ENCODE measurements around the gene GRM3.

GRM3 gene

DNA sequence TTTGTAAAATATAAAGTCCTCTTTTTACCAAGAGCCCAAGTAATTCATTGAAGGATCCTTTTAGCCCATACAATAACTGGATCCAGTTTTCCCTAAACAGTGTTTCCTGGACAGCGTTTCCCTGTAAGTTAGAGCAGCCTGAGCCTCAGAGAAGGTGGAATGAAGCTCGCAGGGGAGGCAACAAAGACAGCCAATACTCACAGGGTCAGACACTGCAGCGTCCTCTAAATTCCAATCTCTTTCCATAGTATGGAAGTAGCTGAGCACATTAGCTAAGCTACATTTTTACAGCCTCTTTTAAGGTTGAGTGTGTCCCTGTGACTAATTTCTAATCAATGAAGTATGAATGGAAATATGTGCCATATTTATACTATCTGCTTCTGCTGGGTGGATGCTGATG lies 193.5 kb downstream of the GRM3 start:
- no peak for TF ChIP-seq CTCF (IDR thresholded peaks at IDR 0.05; ENCODE audit: insufficient read depth, low read depth, low read length, missing control alignments)
- H3K4me3 ChIP-seq (ENCODE audit: low read length): no peak overlapping the region
- DNase-seq (ENCODE audit: low read depth): no peak

DNA sequence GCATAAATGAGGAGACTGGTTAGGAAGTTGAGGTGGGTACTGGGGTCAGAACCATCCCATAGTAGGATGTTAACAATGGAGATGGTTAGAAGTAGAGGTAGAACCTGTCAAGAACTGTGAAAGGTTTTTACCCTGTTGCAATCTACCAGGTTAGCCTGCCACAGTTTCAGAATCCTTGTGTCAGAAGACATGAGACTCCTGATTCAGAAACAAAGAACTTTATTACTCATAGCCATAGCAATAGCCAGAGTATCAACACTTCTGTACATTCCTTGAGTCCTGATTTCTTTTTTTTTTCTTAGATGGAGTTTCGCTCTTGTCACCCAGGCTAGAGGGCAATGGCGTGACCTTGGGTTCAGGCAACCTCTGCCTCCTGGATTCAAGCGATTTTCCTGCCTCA lies 200.9 kb downstream of the GRM3 start:
- peak; percentile 7 for DNase-seq (ENCODE audit: low read depth)
- no peak overlapping the region for H3K4me3 ChIP-seq (ENCODE audit: low read length)
- TF ChIP-seq CTCF (IDR thresholded peaks at IDR 0.05; ENCODE audit: insufficient read depth, low read depth, low read length, missing control alignments): no peak

GRCh38 chr7:86846494-86847190 lies 202.9 kb downstream of the GRM3 start:
- DNase-seq (ENCODE audit: low read depth): peak; percentile 5
- no peak overlapping the region for H3K4me3 ChIP-seq (ENCODE audit: low read length)
- no peak for TF ChIP-seq CTCF (IDR thresholded peaks at IDR 0.05; ENCODE audit: insufficient read depth, low read depth, low read length, missing control alignments)

- no peak overlapping the region for H3K4me3 ChIP-seq (ENCODE audit: low read length)
- TF ChIP-seq CTCF (IDR thresholded peaks at IDR 0.05; ENCODE audit: insufficient read depth, low read depth, low read length, missing control alignments): no peak
- no peak for DNase-seq (ENCODE audit: low read depth)
These were observed 204.5 kb downstream of the GRM3 start for GRCh38 chr7:86848226-86848625.

DNA sequence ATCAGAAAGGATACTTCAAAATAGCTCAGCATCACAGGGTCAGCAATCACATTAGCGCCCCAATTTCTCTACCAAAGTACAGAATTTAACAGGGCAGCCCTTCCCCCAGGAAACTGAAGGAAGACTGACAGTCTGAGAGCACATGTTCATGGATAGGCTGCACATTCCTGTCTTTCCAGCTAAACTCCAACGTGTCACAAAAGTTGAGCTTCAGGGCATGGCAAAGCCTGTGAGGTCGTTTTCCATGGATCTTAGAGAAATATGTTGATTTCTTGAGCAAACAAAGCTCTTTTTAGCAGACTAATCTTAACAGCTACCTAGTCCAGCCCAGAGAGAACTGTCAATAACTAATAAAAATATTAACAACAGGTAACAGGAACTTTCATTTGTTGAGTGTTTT lies 207.9 kb downstream of the GRM3 start:
- no peak overlapping the region for H3K4me3 ChIP-seq (ENCODE audit: low read length)
- DNase-seq (ENCODE audit: low read depth): no peak
- TF ChIP-seq CTCF (IDR thresholded peaks at IDR 0.05; ENCODE audit: insufficient read depth, low read depth, low read length, missing control alignments): no peak

DNA sequence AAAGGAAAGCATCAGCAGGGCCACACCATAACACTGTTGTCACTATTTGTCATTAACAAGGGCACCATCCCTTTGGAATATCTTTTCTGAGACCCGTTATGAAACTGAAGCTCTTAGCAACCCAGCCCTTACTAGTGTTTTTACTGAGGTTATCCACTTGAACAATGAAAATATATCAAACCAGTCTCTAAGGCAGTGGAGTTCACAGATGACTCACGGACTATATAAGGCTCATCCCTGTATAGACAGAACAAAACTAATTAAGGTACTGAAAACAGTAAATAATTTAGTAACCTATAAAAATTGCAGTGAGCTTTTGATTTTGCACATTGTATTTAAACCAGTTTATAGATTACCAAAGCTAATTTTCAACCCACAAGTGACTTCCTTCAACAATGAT lies 219.7 kb downstream of the GRM3 start:
- no peak for TF ChIP-seq CTCF (IDR thresholded peaks at IDR 0.05; ENCODE audit: insufficient read depth, low read depth, low read length, missing control alignments)
- no peak for DNase-seq (ENCODE audit: low read depth)

DNA sequence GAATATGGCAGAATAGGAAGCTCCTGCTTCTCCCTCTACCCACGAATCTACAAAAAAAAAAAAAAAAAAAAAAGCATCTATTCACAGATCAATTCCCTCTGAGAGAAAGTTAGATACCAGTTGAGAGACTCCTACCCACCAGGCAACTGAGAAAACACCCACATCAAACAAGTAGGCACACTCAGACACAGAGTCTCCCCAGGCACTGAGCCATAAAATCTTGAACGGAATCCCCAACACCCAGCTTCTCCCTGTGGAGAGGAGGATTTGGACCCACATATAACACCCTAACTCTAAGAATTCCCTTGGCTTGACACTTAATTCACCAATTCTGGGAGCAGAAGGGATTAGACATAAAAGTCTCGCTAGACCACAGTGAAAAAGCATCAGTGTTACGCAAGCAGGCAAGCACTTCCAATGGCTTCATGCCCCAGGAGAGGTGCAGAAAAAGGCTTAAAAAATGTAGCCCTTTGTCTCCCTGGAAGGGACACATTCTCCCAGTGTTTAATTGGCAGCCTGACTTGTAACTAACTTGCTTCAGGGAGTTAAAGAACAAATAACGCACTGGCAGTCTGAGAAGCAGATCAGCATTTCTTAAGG lies 223.6 kb downstream of the GRM3 start:
- no peak overlapping the region for H3K4me3 ChIP-seq (ENCODE audit: low read length)
- DNase-seq (ENCODE audit: low read depth): no peak
- TF ChIP-seq CTCF (IDR thresholded peaks at IDR 0.05; ENCODE audit: insufficient read depth, low read depth, low read length, missing control alignments): no peak

More for the DNA sequence above, 219.7 kb downstream of the GRM3 start:
- no peak overlapping the region for H3K4me3 ChIP-seq (ENCODE audit: low read length)

All from epithelial cell of esophagus (primary cell).